OCI-LY7 (cell line): ENCODE results near the gene PRKCA. TPM values are rescaled to one million over a fixed set of nuclear protein-coding genes. Genes with fewer than 3 reads are reported as not detected.

Source experiments
- BruUV-seq: library from RNA; stranded (reverse); fragments of 400-500 nt; replicated peaks from 2 replicates; lab custom pipeline; 2021; lab: Mats Ljungman, UMichigan
- CTCF ChIA-PET: fragments of 300-600 bp; sonication (Branson Sonifier 250); formaldehyde crosslinking; loops from one replicate; lab custom pipeline; 2022; ENCODE audit warnings: antibody characterized with exemption; ENCODE audit not compliant: unreplicated experiment; lab: Charles Lee
- POLR2A ChIA-PET: fragments of 300-600 bp; sonication (Branson Sonifier 250); formaldehyde crosslinking; loops from one replicate; lab custom pipeline; 2022; ENCODE audit warnings: antibody characterized with exemption; lab: Charles Lee
- DNase-seq: peaks from one replicate; pipeline ENCODE4 v3.0.0-alpha.2; 2015; ENCODE audit warnings: low spot score
- H2AFZ ChIP-seq: fragments of 200-600 bp; sonication (generic), shearing (Covaris generic); 2 replicates; pipeline ENCODE4 v1.6.1; 2014; ENCODE audit warnings: mild to moderate bottlenecking, antibody characterized with exemption, low read length, moderate library complexity
- H3K27ac ChIP-seq: fragments of 200-600 bp; sonication (generic); 2 replicates; pipeline ENCODE4 v1.5.1; 2014; ENCODE audit warnings: mixed run types, low read depth, mild to moderate bottlenecking, moderate library complexity, low read length, inconsistent platforms; ENCODE audit not compliant: poor library complexity, severe bottlenecking
- H3K36me3 ChIP-seq: fragments of 200-600 bp; sonication (generic); 2 replicates; pipeline ENCODE4 v1.6.1; 2014; ENCODE audit warnings: mild to moderate bottlenecking, antibody characterized with exemption, low read length, moderate library complexity, mixed read lengths; ENCODE audit not compliant: insufficient read depth
- H3K4me1 ChIP-seq: fragments of 200-600 bp; sonication (generic); 2 replicates; pipeline ENCODE4 v1.5.1; 2014; ENCODE audit warnings: mild to moderate bottlenecking, low read length; ENCODE audit not compliant: insufficient read depth, poor library complexity, severe bottlenecking
- H3K4me2 ChIP-seq: fragments of 200-600 bp; sonication (generic); 2 replicates; pipeline ENCODE4 v1.6.1; 2014; ENCODE audit warnings: mild to moderate bottlenecking, low read length
- H3K4me3 ChIP-seq: fragments of 200-600 bp; sonication (generic); 2 replicates; pipeline ENCODE4 v1.5.1; 2014; ENCODE audit warnings: mild to moderate bottlenecking, low read depth, low read length; ENCODE audit not compliant: poor library complexity, severe bottlenecking
- H3K79me2 ChIP-seq: fragments of 200-600 bp; sonication (generic); 2 replicates; pipeline ENCODE4 v1.6.1; 2016; ENCODE audit warnings: low read depth, mild to moderate bottlenecking, low read length, moderate library complexity, mixed read lengths; ENCODE audit not compliant: insufficient read depth
- H3K9me2 ChIP-seq: fragments of 200-600 bp; sonication (generic); 2 replicates; pipeline ENCODE4 v1.6.1; 2016; ENCODE audit warnings: mild to moderate bottlenecking, low read length, mixed read lengths; ENCODE audit not compliant: insufficient read depth
- H3K9me3 ChIP-seq: fragments of 200-600 bp; sonication (generic); 2 replicates; pipeline ENCODE4 v1.6.1; 2014; ENCODE audit warnings: mild to moderate bottlenecking, mixed run types, low read length, mixed read lengths
- H4K20me1 ChIP-seq: fragments of 200-600 bp; sonication (generic); 2 replicates; pipeline ENCODE4 v1.6.1; 2014; ENCODE audit warnings: mild to moderate bottlenecking, antibody characterized with exemption, low read length, moderate library complexity, mixed read lengths; ENCODE audit not compliant: insufficient read depth
- EZH2phosphoT487 ChIP-seq: fragments of 200-600 bp; sonication (generic); IDR thresholded peaks from 2 replicates; pipeline ENCODE4 v1.6.1; 2018; ENCODE audit warnings: low read depth, borderline replicate concordance, mild to moderate bottlenecking, mixed run types, antibody characterized with exemption, low read length, moderate library complexity, mixed read lengths
- intact Hi-C: fragments of 100-400 bp; cut with micrococcal nuclease; formaldehyde crosslinking; loops from one replicate; pipeline ENCODE4 v1.10.0; 2022; ENCODE audit not compliant: unreplicated experiment
- total RNA-seq, 2 experiments: library from RNA; depleted of rRNA in 1 of 2; stranded (reverse); fragments of >200 nt in 1 of 2; shearing (Covaris generic) in 1 of 2; gene quantifications; 2 replicates each; pipeline ENCODE4 v1.2.3, GENCODE V29; 2014 to 2022
- TF ChIP-seq, protein P1 (sequence below): fragments of 200-600 bp; sonication (generic); conservative IDR thresholded peaks from 2 replicates; pipeline ENCODE4 v1.5.1; 2014; ENCODE audit warnings: mild to moderate bottlenecking, antibody characterized with exemption, low read length, moderate library complexity, mixed read lengths

The PRKCA gene
- total RNA-seq, 2 experiments from 2014 or later, result 6.6 to 32.1 TPM

DNA sequence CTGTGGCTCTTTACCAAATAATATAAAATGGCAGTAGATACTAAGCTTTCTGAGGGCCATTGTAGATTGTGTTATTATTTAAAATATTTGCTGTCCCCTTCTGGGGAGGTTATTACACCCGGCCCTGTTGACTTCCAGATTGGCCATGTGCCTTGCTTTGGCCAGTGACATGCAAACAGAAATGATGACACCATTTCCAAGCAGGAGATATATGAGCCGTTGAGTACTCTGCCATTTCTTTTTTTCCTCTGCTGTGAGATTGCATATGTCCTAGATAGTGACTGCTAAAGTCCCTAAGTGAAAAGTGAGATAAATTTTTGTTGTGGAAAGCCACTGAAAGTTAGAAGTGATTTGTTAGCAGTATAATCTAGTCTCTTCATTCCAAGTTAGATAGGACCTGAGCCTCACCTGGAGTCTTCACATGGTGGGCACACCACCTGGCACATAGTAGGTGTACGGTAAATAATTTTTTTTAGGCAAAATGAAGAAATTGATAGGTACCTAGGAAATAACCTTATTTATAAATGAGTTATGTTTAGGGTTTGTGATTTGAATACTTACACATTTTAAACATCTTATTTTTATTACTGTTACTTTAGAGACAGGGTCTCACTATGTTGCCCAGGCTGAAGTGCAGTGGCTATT lies 328.5 kb downstream of the PRKCA start:
- Histone ChIP-seq H4K20me1 (no peaks in the 10 kb centered on the region), H3K27ac (no peak overlapping the region), H3K4me1 (no peaks in the 10 kb centered on the region), H3K79me2 (no peaks in the 10 kb centered on the region), H3K4me3 (no peak overlapping the region), H3K36me3 (no peaks in the 10 kb centered on the region), H3K9me3 (no peaks in the 10 kb centered on the region), H2AFZ (no peak overlapping the region), H3K4me2 (no peak overlapping the region), H3K9me2 (no peaks in the 10 kb centered on the region)
- POLR2A ChIA-PET, result interaction anchor here (0.6 to 1.6 kb wide), 3 partner anchors 10 to 695 kb away, joined by 3 to 4 read pairs (median 4); no protein-coding TSS in a partner anchor
- no peak for TF ChIP-seq EZH2phosphoT487
- TF ChIP-seq, protein P1, sequence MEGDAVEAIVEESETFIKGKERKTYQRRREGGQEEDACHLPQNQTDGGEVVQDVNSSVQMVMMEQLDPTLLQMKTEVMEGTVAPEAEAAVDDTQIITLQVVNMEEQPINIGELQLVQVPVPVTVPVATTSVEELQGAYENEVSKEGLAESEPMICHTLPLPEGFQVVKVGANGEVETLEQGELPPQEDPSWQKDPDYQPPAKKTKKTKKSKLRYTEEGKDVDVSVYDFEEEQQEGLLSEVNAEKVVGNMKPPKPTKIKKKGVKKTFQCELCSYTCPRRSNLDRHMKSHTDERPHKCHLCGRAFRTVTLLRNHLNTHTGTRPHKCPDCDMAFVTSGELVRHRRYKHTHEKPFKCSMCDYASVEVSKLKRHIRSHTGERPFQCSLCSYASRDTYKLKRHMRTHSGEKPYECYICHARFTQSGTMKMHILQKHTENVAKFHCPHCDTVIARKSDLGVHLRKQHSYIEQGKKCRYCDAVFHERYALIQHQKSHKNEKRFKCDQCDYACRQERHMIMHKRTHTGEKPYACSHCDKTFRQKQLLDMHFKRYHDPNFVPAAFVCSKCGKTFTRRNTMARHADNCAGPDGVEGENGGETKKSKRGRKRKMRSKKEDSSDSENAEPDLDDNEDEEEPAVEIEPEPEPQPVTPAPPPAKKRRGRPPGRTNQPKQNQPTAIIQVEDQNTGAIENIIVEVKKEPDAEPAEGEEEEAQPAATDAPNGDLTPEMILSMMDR, result no peak
- intact Hi-C loops, result no loop called here
- CTCF ChIA-PET, result no interaction called here
- no peak for DNase-seq
- BruUV-seq, result no TSS peak

DNA sequence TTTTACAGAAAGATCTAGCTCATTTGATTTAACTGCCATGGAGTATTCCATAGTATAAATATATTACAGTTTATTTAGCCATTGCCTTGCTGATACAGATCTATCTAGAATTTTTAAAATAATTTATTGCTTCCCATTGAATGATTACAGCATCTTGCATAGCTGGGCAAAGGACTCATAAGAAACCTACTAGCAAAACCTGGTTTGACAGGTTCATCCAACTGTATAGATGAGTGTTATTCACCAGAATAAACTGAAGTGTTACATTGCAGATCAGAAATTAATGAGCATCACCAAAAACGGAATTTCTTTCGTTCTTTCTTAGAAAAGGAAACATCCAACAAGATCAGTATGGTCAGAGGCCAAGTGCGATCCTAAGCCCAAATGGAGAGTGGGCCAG lies 330.3 kb downstream of the PRKCA start:
- BruUV-seq, result no TSS peak
- H4K20me1 ChIP-seq, result no peaks in the 10 kb centered on the region
- H3K9me3 ChIP-seq, result no peaks in the 10 kb centered on the region
- no peaks in the 10 kb centered on the region for H3K9me2 ChIP-seq
- intact Hi-C loops, result no loop called here
- H2AFZ ChIP-seq, result no peak overlapping the region
- H3K79me2 ChIP-seq, result no peaks in the 10 kb centered on the region
- no peaks in the 10 kb centered on the region for H3K4me1 ChIP-seq
- no peak overlapping the region for H3K27ac ChIP-seq
- no peak for DNase-seq
- no peak overlapping the region for H3K4me2 ChIP-seq
- H3K36me3 ChIP-seq, result no peaks in the 10 kb centered on the region
- no peak overlapping the region for H3K4me3 ChIP-seq
- POLR2A ChIA-PET, result interaction anchor here (1.0 to 1.3 kb wide), 2 partner anchors 12 to 130 kb away, joined by 4 read pairs; no protein-coding TSS in a partner anchor
- TF ChIP-seq, protein P1, result no peak
- CTCF ChIA-PET, result no interaction called here

DNA sequence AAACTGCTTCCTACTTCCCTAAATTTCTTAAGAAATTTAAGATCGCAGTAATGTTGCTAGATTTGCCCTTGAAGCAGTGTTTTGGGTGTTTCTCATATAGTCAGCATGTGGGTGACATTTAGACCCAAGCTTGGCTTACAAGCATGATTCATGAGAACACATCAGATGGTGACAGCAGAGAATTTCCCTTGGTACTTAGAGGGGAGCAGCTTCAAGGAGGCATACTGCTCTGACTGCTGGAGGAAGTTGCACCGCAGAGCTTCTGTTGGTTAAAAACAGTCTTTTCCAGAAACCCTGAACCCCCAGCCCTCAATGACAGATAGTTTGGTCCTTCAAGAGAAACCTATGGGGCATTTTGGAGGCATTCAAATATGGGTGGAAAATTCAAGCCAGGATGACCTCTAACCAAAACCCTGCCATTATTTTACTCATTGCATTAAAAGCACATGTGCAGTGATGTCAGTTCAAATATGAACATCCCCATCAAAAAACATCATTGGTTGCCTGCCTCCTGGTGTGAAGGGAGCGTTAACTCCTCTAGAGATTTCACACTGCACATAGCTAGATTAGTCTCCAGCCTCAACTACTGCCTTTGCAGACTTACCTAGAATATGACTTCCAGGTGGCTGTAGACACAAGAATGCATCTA lies 331.0 kb downstream of the PRKCA start:
- Histone ChIP-seq H3K9me2 (no peaks in the 10 kb centered on the region), H3K36me3 (no peaks in the 10 kb centered on the region), H3K4me3 (no peak overlapping the region), H3K4me1 (no peaks in the 10 kb centered on the region), H2AFZ (no peak overlapping the region), H3K4me2 (no peak overlapping the region), H3K27ac (no peak overlapping the region), H3K79me2 (no peaks in the 10 kb centered on the region), H4K20me1 (no peaks in the 10 kb centered on the region), H3K9me3 (no peaks in the 10 kb centered on the region)
- TF ChIP-seq, protein P1, result no peak
- TF ChIP-seq EZH2phosphoT487, result no peak
- no peak for DNase-seq
- no TSS peak for BruUV-seq
- ChIA-PET CTCF (no interaction called here), POLR2A (interaction anchor here (0.7 to 1.0 kb wide), 3 partner anchors 7 to 14 kb away, joined by 3 read pairs; no protein-coding TSS in a partner anchor)
- intact Hi-C loops, result no loop called here
